PFSK-1 (cell line): Measurements from ENCODE around the gene THRB.

Experiments used
- FOXP2 ChIP-seq: optimal IDR thresholded peaks from 2 replicates; pipeline ENCODE3; 2011; ENCODE audit warnings: borderline replicate concordance, control low read depth, inconsistent platforms; ENCODE audit not compliant: insufficient read depth; ENCODE audit errors: extremely low read length, extremely low read depth
- POLR2AphosphoS5 ChIP-seq: IDR thresholded peaks from 2 replicates; pipeline ENCODE4 v1.6.1; 2012; ENCODE audit warnings: low read depth, mild to moderate bottlenecking, control low read depth, low read length, moderate library complexity
- SIN3A ChIP-seq: IDR thresholded peaks from 2 replicates; pipeline ENCODE4 v1.6.1; 2012; ENCODE audit warnings: mild to moderate bottlenecking, low read length, moderate library complexity, borderline replicate concordance; ENCODE audit not compliant: insufficient read depth
- TAF1 ChIP-seq: IDR thresholded peaks from 2 replicates; pipeline ENCODE4 v1.6.1; 2012; ENCODE audit warnings: low read length, control low read depth, borderline replicate concordance; ENCODE audit not compliant: insufficient read depth
- TF ChIP-seq, protein P1 (sequence below), 2 experiments: IDR thresholded peaks; 2 replicates each; pipeline versions ENCODE4 v1.6.1 to v1.8.0; 2011 to 2012; ENCODE audit warnings: low read depth in 2 of 2, low read length in 2 of 2, control low read depth in 1 of 2, inconsistent platforms in 1 of 2, mild to moderate bottlenecking in 1 of 2, moderate library complexity in 1 of 2; ENCODE audit not compliant: insufficient read depth in 1 of 2

Gene THRB

DNA sequence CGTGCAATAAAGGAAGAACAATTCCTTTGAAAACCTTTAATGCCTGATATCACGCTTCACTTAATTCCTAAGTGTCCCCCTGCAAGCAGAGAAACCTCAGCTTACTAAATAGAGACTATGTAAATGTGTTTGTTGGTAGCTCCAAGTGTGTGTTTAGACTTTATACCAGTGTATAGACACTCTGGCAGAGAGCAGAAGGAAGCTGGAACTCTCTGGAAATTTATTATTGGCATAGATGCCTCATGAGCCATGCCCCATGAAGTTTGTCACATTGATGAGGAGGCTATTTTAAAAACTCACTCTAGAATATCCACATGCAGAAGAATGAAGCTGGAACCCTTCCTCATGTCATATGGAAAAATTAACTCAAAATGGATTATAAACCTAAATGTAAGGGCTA, 99.9 kb downstream of the THRB start:
- TF ChIP-seq, protein P1, sequence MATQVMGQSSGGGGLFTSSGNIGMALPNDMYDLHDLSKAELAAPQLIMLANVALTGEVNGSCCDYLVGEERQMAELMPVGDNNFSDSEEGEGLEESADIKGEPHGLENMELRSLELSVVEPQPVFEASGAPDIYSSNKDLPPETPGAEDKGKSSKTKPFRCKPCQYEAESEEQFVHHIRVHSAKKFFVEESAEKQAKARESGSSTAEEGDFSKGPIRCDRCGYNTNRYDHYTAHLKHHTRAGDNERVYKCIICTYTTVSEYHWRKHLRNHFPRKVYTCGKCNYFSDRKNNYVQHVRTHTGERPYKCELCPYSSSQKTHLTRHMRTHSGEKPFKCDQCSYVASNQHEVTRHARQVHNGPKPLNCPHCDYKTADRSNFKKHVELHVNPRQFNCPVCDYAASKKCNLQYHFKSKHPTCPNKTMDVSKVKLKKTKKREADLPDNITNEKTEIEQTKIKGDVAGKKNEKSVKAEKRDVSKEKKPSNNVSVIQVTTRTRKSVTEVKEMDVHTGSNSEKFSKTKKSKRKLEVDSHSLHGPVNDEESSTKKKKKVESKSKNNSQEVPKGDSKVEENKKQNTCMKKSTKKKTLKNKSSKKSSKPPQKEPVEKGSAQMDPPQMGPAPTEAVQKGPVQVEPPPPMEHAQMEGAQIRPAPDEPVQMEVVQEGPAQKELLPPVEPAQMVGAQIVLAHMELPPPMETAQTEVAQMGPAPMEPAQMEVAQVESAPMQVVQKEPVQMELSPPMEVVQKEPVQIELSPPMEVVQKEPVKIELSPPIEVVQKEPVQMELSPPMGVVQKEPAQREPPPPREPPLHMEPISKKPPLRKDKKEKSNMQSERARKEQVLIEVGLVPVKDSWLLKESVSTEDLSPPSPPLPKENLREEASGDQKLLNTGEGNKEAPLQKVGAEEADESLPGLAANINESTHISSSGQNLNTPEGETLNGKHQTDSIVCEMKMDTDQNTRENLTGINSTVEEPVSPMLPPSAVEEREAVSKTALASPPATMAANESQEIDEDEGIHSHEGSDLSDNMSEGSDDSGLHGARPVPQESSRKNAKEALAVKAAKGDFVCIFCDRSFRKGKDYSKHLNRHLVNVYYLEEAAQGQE (IDR thresholded peaks at IDR 0.05; ENCODE audit: insufficient read depth in 1 of 2, low read depth in 2 of 2, low read length in 2 of 2), result no peak
- no peak for TF ChIP-seq FOXP2
- TF ChIP-seq TAF1, result no peak
- TF ChIP-seq POLR2AphosphoS5, result no peak
- TF ChIP-seq SIN3A, result no peak

DNA sequence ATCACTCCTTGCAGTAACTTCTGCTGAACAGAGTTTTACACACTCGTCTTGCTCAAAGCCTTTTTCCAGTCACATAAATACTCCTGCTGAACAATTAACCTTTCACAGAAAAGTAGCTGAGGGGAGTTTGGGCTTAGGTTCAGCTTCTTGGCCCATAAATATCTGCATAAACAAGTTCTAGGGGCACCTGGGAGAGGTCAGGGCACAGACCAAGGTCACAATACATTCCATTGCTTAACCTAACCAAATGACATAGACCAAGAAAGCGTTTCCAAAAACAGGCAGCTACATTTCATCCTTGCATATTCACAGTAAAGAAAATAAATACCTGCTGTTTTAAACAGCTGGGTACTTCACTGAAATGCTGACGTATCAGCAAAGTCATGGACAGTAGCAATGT, 101.3 kb downstream of the THRB start:
- TF ChIP-seq, protein P1 (IDR thresholded peaks at IDR 0.05; ENCODE audit: insufficient read depth in 1 of 2, low read depth in 2 of 2, low read length in 2 of 2), result no peak
- TF ChIP-seq FOXP2 (no peak), TAF1 (no peak), POLR2AphosphoS5 (no peak), SIN3A (no peak)

DNA sequence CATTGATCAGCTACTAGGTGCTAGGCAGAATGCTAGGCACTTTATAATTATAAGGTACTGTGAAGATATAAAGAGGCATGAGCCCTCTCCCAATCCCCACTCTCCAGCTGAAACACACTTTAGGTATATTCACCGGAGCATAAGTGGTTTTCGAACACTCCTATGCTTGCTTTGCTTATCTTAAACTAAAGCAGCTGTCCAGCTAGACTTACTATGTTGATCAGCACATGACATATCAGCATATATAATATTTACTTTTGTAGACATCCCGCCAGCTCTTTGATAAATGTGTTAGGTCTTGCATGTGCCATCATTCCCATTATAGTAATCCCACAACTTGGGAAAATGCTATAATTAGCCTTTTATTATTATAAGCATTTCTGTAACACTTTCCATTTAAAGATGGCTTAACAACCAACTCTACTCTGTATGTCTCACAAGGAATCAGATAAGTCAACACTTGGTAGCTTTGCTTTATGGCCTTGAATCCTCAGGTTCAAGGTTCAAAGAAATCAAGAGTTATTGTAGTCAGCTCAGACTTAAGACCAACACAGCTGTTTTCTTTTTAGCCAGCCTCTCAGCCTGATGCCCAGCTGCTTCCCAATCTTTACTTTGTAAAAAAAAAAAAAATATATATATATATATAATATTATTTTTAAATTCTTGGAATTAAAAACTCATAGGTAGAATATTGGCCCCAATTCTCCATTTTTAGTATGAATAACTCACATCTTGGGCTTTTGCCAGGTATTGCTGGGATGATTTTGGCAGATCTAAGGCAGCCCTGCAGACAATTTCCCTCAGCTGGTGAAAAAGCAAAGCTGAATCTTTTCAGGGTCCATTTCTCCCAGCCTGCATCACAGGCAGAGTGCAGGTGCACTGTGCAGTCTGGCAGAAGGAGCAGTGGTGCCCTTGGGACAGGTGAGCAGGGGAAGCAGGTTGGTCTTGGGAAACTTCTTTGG, 104.2 kb downstream of the THRB start:
- TF ChIP-seq FOXP2, result no peak

DNA sequence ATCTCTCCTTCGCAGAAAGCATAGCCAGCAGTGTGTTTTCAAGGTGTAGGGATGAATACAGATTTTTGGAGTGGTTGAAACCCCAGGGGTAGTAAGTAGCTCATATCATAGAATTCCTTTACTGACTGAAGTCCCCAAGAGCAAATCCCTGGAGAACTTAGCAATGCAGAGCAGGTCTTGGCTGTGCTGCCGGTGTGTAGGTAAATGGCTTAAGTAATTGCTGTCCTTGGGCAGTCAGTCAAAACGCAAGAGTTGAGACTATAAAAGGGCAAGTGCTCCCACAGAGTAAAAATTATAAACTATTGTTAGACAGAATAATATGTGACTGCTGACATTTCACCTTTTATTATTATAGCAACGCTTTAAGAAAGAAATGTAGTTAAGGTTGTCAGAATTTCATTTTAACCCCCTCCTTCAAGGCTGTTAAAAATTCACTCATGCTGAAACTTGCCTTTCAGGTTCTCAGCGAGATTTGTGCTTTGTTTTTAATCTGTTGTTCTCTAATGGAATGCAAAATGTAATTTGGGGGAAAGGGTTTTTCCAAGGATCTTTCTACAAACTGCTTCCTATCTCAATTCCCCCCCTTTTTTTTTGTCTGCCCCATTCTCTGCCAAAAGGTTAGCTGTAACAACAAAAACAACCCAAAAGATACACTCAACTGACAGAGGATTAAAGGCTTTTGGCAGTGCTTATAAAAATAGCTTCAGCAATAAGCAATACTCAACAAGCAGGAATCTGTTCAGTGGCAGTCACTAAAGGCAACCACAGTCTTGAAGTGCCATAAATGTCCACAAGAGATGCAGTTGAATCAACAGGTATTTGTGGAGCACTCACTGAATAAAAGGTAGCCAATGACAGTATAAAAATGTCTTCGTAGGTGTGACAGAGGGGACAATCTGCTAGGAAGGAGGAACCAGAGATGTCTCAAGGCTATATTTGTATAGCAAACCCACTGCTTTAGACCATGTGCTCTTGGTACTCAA, 105.3 kb downstream of the THRB start:
- TF ChIP-seq SIN3A, result no peak
- no peak for TF ChIP-seq POLR2AphosphoS5
- TF ChIP-seq TAF1, result no peak
- TF ChIP-seq FOXP2, result no peak
- TF ChIP-seq, protein P1 (IDR thresholded peaks at IDR 0.05; ENCODE audit: insufficient read depth in 1 of 2, low read depth in 2 of 2, low read length in 2 of 2), result no peak

DNA sequence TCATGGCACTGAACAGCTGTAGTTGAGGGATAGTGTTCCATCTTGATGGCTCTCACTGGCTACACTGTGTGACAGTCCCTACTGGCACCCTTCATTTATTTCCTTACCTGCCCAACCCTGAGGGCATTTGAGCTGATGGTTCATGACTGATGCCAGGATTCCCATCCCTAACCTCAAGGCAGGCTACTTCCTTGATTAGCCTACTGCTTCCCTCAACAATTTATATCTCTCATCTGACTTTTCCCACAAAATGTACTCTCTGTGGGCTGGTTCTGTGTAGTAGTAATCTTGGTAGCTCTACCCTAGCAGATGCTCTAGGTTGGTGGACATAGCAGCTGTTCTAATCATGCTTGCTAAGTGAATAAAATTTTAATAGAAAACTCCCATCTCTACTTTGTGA, 106.0 kb downstream of the THRB start:
- TF ChIP-seq POLR2AphosphoS5 (no peak), TAF1 (no peak), FOXP2 (no peak), SIN3A (no peak)
- TF ChIP-seq, protein P1 (IDR thresholded peaks at IDR 0.05; ENCODE audit: insufficient read depth in 1 of 2, low read depth in 2 of 2, low read length in 2 of 2), result no peak
